Heart left ventricle (tissue), 13 donors: ENCODE results near the gene ZNF365.

Experiments
- CTCF ChIP-seq, 12 donors: fragments of 200-600 bp; sonication (generic) in 4 of 12; IDR thresholded peaks; one replicate each; pipeline versions ENCODE4 v1.5.0 to v1.8.0; 2018 to 2022; ENCODE audit warnings: antibody characterized with exemption in 12 of 12, mild to moderate bottlenecking in 5 of 12
- POLR2A ChIP-seq, 2 donors: fragments of 450-650 bp; IDR thresholded peaks; one replicate each; pipeline ENCODE4 v1.6.1; 2017; ENCODE audit warnings: antibody characterized with exemption in 2 of 2, mild to moderate bottlenecking in 2 of 2, moderate library complexity in 2 of 2
- donor health status: ischemic (EF 13 %, LVEDD 7.1; RV severe dilation, severe dysfunction).
- donor health status: DM: no; HTN: yes; CAD: no.
- donor health status: DM: no; HTN: no; CAD: no.
- donor health status: ischemic (EF 25% LVEDD 6.9; RV normal size, moderate dysfunction).
- donor health status: ischemic (EF 25% LVEDD 5.7; RV mildly dilated, moderate dysfunction).
- donor health status: ischemic (EF 35%, LVEDD 5.7; RV mildly dilated, moderate dysfunction).
- donor health status: nonischemic (EF 11% LVEDD 7.7; RV severe dilation, severe dysfunction).
- donor health status: DM: yes; HTN: yes; CAD: no.
- donor health status: PGD.
- donor health status: ischemic (EF 29% LVEDD 5.4; RV normal size, mild dysfunction).
- donor health status: nonischemic (EF 23%, LVEDD 6.1; RV moderate dilation, normal function).

GRCh38 chr10:62424026-62424425, 49.9 kb downstream of the ZNF365 start:
- TF ChIP-seq CTCF (IDR thresholded peaks at IDR 0.05) (no peak), POLR2A (IDR thresholded peaks at IDR 0.05) (no peak)
